Vagina (tissue), 2 donors: Measurements from ENCODE around the gene BCDIN3D.

ENCODE experiments used
- CTCF ChIP-seq, 3 experiments: fragments of 450-650 bp in 2 of 3; fragments of 200-600 bp in 1 of 3; sonication (generic) in 1 of 3; IDR thresholded peaks; one replicate each; pipeline ENCODE4 v1.5.1; 2017 to 2019; ENCODE audit warnings: antibody characterized with exemption in 3 of 3, mild to moderate bottlenecking in 2 of 3, moderate library complexity in 2 of 3
- POLR2A ChIP-seq, 2 donors: fragments of 450-650 bp; IDR thresholded peaks; one replicate each; pipeline ENCODE4 v1.6.1; 2017; ENCODE audit warnings: antibody characterized with exemption in 2 of 2, mild to moderate bottlenecking in 2 of 2, moderate library complexity in 2 of 2
- POLR2AphosphoS5 ChIP-seq, 2 donors: sonication (generic); formaldehyde crosslinking; IDR thresholded peaks; one replicate each; pipeline ENCODE4 v1.9.0; 2017; ENCODE audit warnings: antibody characterized with exemption in 2 of 2, mild to moderate bottlenecking in 2 of 2, low read depth in 1 of 2; ENCODE audit not compliant: insufficient read depth in 1 of 2

- TF ChIP-seq CTCF (IDR thresholded peaks at IDR 0.05), result no peak
- TF ChIP-seq POLR2AphosphoS5 (IDR thresholded peaks at IDR 0.05; ENCODE audit: insufficient read depth in 1 of 2, low read depth in 1 of 2), result no peak
- TF ChIP-seq POLR2A (IDR thresholded peaks at IDR 0.05), result no peak
Measured at GRCh38 chr12:49882851-49883464, 40.1 kb upstream of the BCDIN3D start.
